Kidney epithelial cell (primary cell): ENCODE data around the gene XPC. TPM values are rescaled to one million over a fixed set of nuclear protein-coding genes. Genes with fewer than 3 reads are reported as not detected.

Source experiments
- DNase-seq: peaks from one replicate; pipeline ENCODE4 v3.0.0-alpha.2; 2010; ENCODE audit warnings: low read depth
- H3K27me3 ChIP-seq: 2 replicates; pipeline ENCODE4 v1.6.0; 2011; ENCODE audit warnings: low read length; ENCODE audit not compliant: control insufficient read depth, insufficient read depth
- H3K36me3 ChIP-seq: 2 replicates; pipeline ENCODE4 v1.5.1; 2011; ENCODE audit warnings: low read length; ENCODE audit not compliant: control insufficient read depth, insufficient read depth
- H3K4me3 ChIP-seq: 2 replicates; pipeline ENCODE4 v1.5.1; 2011; ENCODE audit warnings: low read depth, mild to moderate bottlenecking, control low read depth, low read length
- total RNA-seq: library from RNA; depleted of rRNA; stranded (reverse); fragments of >200 nt; gene quantifications from 2 replicates; pipeline ENCODE4 v1.2.3, GENCODE V29; 2015
- TF ChIP-seq, protein P1 (sequence below): IDR thresholded peaks from 2 replicates; pipeline ENCODE4 v1.5.1; 2011; ENCODE audit warnings: mild to moderate bottlenecking, moderate library complexity, low read length, control low read depth, inconsistent platforms; ENCODE audit not compliant: insufficient read depth, poor library complexity, severe bottlenecking

The XPC gene
- total RNA-seq, 1 donor from 2014 or later, result 34.9 TPM

DNA sequence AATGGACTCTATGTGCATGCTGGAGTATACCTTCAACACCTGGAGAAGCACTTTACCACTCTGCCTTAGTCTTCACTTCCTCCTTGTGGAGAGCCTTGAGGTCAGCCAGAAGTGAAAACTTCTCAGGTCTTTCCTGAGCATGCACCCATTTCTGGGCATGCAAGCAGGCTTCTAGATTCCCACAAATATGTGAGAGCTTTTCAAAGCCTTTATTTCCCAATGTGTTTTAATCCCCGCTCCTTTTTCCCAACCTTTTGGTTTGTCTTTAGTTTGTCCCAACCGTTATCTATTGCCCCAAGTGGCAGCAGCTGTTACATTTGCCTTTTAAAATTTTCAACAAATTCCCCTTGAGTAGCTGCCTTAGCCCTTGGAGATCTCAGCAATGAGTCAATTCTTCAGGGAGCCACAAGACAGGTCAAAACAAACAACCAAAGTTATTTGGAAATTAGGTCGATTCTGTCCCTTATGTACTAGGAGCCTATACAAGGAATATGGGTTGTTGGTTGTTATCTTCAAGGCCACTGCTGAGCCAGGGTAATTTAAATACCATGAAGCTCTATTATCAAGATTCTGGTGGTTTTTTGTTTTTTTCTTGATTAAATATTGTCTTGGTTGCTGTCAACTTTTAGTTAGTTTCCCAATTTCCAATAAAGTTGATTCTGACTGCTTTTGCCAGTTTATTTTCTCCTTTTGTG lies 44.6 kb upstream of the XPC start:
- no peak for DNase-seq
- no peaks in the 10 kb centered on the region for H3K36me3 ChIP-seq
- TF ChIP-seq, protein P1, sequence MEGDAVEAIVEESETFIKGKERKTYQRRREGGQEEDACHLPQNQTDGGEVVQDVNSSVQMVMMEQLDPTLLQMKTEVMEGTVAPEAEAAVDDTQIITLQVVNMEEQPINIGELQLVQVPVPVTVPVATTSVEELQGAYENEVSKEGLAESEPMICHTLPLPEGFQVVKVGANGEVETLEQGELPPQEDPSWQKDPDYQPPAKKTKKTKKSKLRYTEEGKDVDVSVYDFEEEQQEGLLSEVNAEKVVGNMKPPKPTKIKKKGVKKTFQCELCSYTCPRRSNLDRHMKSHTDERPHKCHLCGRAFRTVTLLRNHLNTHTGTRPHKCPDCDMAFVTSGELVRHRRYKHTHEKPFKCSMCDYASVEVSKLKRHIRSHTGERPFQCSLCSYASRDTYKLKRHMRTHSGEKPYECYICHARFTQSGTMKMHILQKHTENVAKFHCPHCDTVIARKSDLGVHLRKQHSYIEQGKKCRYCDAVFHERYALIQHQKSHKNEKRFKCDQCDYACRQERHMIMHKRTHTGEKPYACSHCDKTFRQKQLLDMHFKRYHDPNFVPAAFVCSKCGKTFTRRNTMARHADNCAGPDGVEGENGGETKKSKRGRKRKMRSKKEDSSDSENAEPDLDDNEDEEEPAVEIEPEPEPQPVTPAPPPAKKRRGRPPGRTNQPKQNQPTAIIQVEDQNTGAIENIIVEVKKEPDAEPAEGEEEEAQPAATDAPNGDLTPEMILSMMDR, result no peak
- no peak overlapping the region for H3K4me3 ChIP-seq
- no peaks in the 10 kb centered on the region for H3K27me3 ChIP-seq

DNA sequence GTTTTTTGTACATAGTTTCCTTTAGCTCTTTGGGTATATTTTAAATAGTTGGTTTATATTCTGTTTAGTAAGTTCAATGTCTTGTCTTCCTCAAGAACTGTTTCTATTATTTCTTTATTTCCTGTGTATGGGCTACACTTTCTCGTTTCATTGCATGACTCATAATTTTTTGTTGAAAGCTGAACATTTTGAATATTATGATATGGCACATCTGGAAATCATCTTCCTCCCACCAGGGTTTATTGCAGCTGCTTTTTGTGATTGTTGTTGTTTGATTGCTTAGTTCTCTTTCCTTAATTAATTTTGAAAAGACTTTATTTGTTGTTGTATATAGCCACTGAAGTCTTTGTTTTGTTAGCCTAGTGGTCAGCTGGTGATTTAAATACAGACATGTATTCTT lies 44.1 kb upstream of the XPC start:
- DNase-seq, result no peak
- Histone ChIP-seq H3K36me3 (no peaks in the 10 kb centered on the region), H3K4me3 (no peak overlapping the region), H3K27me3 (no peaks in the 10 kb centered on the region)
- TF ChIP-seq, protein P1, result no peak

DNA sequence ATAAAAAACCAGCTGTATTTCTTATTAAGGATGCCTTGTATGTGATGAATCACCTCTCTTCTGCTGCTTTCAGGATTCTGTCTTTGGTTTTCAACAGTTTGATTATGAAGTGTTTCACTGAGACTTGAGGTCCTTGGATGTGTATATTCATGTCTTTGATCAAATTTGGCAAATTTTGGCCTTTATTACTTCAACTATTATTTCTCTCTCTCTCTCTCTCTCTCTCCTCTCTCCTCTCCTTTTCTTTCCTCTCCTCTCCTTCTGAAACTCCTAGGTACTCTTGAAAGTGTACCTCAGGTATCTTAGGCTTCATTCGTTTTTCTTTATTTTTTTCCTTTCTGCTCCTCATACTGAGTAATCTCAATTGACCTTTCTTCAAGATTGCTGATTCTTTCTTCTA lies 43.5 kb upstream of the XPC start:
- Histone ChIP-seq H3K27me3 (no peaks in the 10 kb centered on the region), H3K4me3 (no peak overlapping the region), H3K36me3 (no peaks in the 10 kb centered on the region)
- no peak for DNase-seq
- TF ChIP-seq, protein P1, result no peak

DNA sequence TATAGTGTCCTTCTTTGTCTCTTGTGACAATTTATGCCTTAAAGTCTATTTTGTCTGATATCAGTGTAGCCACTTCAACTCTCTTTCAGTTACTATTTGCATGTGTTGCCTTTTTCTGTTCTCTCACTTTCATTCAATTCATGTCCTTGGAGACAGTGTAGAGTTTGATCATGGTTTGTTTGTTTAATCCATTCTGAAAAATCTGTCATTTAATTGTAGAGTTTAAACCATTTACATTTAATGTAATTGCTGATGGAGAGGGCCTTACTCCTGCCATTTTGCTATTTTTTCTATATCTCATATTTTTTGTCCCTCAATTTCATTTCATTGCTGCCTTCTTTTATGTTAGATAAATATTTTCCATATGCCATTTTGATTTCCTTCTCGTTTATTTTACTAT lies 42.5 kb upstream of the XPC start:
- H3K27me3 ChIP-seq, result no peaks in the 10 kb centered on the region
- TF ChIP-seq, protein P1, result no peak
- DNase-seq, result no peak
- no peak overlapping the region for H3K4me3 ChIP-seq
- no peaks in the 10 kb centered on the region for H3K36me3 ChIP-seq

DNA sequence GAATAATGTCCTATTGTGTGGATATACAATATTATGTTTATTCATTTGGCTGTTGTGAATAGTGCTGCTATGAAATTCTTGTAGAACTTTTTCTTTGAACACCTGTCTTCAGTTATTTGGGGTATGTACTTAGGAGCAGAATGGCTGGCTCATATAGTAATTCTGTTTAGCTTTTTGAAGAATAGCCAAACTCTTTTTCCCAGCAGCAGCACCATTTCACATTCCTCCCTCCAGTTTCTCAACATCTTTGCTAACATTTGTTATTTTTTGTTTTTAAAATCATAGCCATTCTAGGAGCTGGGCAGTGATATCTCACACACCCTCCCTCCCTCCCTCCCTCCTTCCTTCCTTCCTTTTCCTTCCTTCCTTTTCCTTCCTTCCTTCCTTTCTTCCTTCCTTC lies 40.0 kb upstream of the XPC start:
- H3K36me3 ChIP-seq, result no peaks in the 10 kb centered on the region
- TF ChIP-seq, protein P1, result no peak
- no peaks in the 10 kb centered on the region for H3K27me3 ChIP-seq
- H3K4me3 ChIP-seq, result no peak overlapping the region
- DNase-seq, result no peak

DNA sequence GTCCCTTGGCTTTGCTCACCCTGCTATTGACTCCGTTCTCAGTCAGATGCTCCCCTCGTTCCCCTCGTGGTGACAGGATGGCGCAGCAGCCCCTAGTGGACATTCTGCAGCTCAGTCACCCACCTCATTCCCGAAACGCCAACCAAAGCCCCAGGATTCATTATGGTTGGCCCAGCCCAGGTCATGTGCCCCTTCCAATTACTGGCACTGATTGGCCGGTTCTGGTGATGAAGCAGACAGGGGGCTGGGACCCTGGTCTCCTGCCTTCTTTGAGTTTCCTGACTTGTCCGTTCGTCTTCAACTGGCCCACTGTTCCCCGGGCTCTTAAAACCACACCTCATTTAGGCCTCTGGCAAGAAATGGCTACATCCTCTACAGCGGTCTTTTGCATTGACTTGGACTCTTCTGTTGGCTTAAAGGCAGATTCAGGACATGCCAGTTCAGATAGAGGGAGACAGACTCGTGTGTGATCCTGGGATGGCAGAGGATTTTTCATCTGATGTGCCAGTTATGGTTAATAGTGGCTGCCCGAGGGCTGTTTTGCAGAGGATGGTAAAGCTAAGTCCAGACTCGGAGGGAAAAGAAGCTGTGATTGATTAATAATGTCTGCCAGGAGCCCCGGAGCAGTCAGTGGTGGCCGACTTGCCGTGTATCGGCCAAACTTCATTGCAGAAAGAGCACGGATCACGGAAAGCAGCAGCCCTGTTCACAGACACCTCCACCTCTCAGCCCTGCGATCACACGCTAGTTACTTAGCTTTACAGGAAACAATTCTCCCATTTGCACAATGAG lies 38.1 kb upstream of the XPC start:
- TF ChIP-seq, protein P1, result peak; percentile 47
- H3K36me3 ChIP-seq, result no peaks in the 10 kb centered on the region
- DNase-seq, result no peak
- H3K4me3 ChIP-seq, result peak overlapping the region; percentile 15
- H3K27me3 ChIP-seq, result no peaks in the 10 kb centered on the region
